G401.6 (cell line): ENCODE results near the gene RAP1A.
"Not testable (repeated sequence)": the region's sequence is repeated elsewhere in the genome, so short reads cannot be mapped to it uniquely, and the experiment has no call there.

Experiments used
- FAIRE-seq: peaks from 2 replicates; lab custom pipeline; 2012; peaks lifted over from hg19 to GRCh38; lab: Jason Lieb, UNC

Gene RAP1A

GRCh38 chr1:111598544-111598943 lies 21.0 kb upstream of the RAP1A start:
- FAIRE-seq = no peak

- FAIRE-seq = no peak
These were observed 19.6 kb upstream of the RAP1A start for GRCh38 chr1:111599781-111600693.

- no peak for FAIRE-seq
These were observed 18.7 kb upstream of the RAP1A start for GRCh38 chr1:111600886-111601386.

- no peak for FAIRE-seq
These were observed 17.3 kb upstream of the RAP1A start for GRCh38 chr1:111602302-111602701.

- FAIRE-seq = no peak
These were observed 16.6 kb upstream of the RAP1A start for GRCh38 chr1:111602974-111603373.

- no peak for FAIRE-seq
These were observed 15.6 kb upstream of the RAP1A start for GRCh38 chr1:111603979-111604378.

GRCh38 chr1:111604931-111605330 lies 14.7 kb upstream of the RAP1A start:
- no peak for FAIRE-seq

- FAIRE-seq = no peak
These were observed 14.0 kb upstream of the RAP1A start for GRCh38 chr1:111605576-111605975.

GRCh38 chr1:111606457-111607215 lies 13.0 kb upstream of the RAP1A start:
- not testable (repeated sequence) for FAIRE-seq

- not testable (repeated sequence) for FAIRE-seq
These were observed 11.1 kb upstream of the RAP1A start for GRCh38 chr1:111608528-111608927.

- FAIRE-seq = no peak
These were observed 7.6 kb upstream of the RAP1A start for GRCh38 chr1:111611986-111612385.

GRCh38 chr1:111615870-111616715 lies 3.5 kb upstream of the RAP1A start:
- FAIRE-seq = no peak

- FAIRE-seq = no peak
These were observed 1.5 kb upstream of the RAP1A start for GRCh38 chr1:111618081-111618480.

- no peak for FAIRE-seq
These were observed 491 bp upstream of the RAP1A start for GRCh38 chr1:111618961-111619634.

GRCh38 chr1:111620441-111620971 lies 917 bp downstream of the RAP1A start:
- FAIRE-seq = no peak

GRCh38 chr1:111621050-111621449 lies 1.5 kb downstream of the RAP1A start:
- FAIRE-seq = no peak

GRCh38 chr1:111622166-111622565 lies 2.6 kb downstream of the RAP1A start:
- no peak for FAIRE-seq

- no peak for FAIRE-seq
These were observed 4.8 kb downstream of the RAP1A start for GRCh38 chr1:111624382-111624781.

- FAIRE-seq = peak; percentile 27
These were observed 5.7 kb downstream of the RAP1A start for GRCh38 chr1:111625276-111625675.

GRCh38 chr1:111628153-111628552 lies 8.6 kb downstream of the RAP1A start:
- no peak for FAIRE-seq

GRCh38 chr1:111629190-111629954 lies 9.8 kb downstream of the RAP1A start:
- FAIRE-seq = peak; percentile 27
